Measurements from ENCODE around the gene XKRX. TPM values are rescaled to one million over a fixed set of nuclear protein-coding genes. Genes with fewer than 3 reads are reported as not detected.

Gene XKRX
- polyA plus RNA-seq, 1 donor: 0.05 TPM

- DNase-seq (ENCODE audit: low read depth): no peak
Observed at GRCh38 chrX:100895365-100896075, 33.2 kb downstream of the XKRX start.

- DNase-seq (ENCODE audit: low read depth): no peak
Observed at GRCh38 chrX:100883654-100884053, 45.1 kb downstream of the XKRX start.

GRCh38 chrX:100880368-100880767 lies 48.3 kb downstream of the XKRX start:
- no peak for DNase-seq (ENCODE audit: low read depth)

GRCh38 chrX:100874325-100874724 lies 54.4 kb downstream of the XKRX start, which contains the start of gene NOX1:
NOX1 (minus strand) TSS chrX:100874359; CDS start chrX:100874139, 220 bp downstream.
- DNase-seq (ENCODE audit: low read depth): no peak

- DNase-seq (ENCODE audit: low read depth): no peak
Observed at GRCh38 chrX:100871594-100872560, 56.8 kb downstream of the XKRX start.

- no peak for DNase-seq (ENCODE audit: low read depth)
Observed at GRCh38 chrX:100870527-100870926, 58.2 kb downstream of the XKRX start.

- DNase-seq (ENCODE audit: low read depth): no peak
Observed at GRCh38 chrX:100868273-100868672, 60.4 kb downstream of the XKRX start.

- DNase-seq (ENCODE audit: low read depth): no peak
Observed at GRCh38 chrX:100864657-100865391, 63.9 kb downstream of the XKRX start.

Other genes with a start within 250 kb of the XKRX start
- 6.6 TPM for gene SYTL4, start 196.8 kb downstream of the XKRX start, polyA plus RNA-seq (ENCODE audit: insufficient read length)
- 10.0 TPM for gene CSTF2, start 108.5 kb downstream of the XKRX start, polyA plus RNA-seq (ENCODE audit: insufficient read length)
- 0.22 TPM for gene NOX1, start 54.6 kb downstream of the XKRX start, polyA plus RNA-seq (ENCODE audit: insufficient read length)
- not detected for gene ARL13A, start 40.8 kb upstream of the XKRX start, polyA plus RNA-seq (ENCODE audit: insufficient read length)
- 7.3 TPM for gene TRMT2B, start 123.2 kb upstream of the XKRX start, polyA plus RNA-seq (ENCODE audit: insufficient read length)
- 1.6 TPM for gene TMEM35A, start 150.0 kb upstream of the XKRX start, polyA plus RNA-seq (ENCODE audit: insufficient read length)
- 5.1 TPM for gene CENPI, start 169.3 kb upstream of the XKRX start, polyA plus RNA-seq (ENCODE audit: insufficient read length)